NOMO-1 treated with dmso at 0.1 percent for 144 hours (cell line): ENCODE measurements around the gene DNAH12.
"Not testable (repeated sequence)": the region's sequence is repeated elsewhere in the genome, so short reads cannot be mapped to it uniquely, and the experiment has no call there.

Experiments
- DNase-seq: peaks from one replicate; lab custom pipeline; 2025; ENCODE audit not compliant: unreplicated experiment; lab: John Stamatoyannopoulos, UW

Gene DNAH12

DNA sequence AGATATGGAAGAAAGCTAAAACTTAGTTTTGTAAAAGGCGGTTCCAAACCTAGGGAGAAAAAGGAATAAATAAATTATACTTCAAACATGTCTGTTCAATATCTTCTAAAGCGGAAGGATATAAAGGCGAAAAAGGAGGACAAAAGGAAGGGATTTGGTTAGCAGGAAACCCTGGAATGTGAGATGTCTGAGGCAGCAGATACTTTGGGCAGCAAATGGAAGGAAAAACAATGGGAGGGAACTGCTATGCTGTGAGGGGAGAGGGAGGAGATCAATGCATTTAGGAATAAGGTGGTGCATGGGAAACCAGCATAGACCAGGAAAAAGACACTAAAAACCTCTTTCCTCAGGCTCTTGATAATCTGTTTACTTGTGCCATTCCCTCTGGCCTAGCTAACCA, 120.8 kb downstream of the DNAH12 start:
- no peak for DNase-seq

DNA sequence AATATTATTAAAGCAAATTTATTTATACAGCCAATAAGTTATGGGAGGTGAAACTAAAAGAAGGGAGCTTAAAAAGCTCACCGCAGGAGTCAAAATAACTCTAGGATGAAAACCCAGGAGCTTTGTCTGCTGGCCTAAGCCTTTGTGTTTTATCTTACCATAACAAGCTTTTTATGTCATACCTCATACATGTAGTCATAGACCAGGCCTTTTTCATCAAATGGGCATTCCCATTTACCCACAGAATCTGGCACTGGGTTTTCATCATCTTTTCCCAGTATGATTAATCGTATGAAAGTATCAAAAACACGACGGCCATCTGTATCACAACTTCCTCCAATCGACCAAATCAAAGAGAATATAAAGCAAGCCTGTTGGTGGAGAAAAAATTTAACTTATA, 122.8 kb downstream of the DNAH12 start:
- no peak for DNase-seq

- no peak for DNase-seq
Observed at GRCh38 chr3:57420001-57420400, 124.1 kb downstream of the DNAH12 start.

DNA sequence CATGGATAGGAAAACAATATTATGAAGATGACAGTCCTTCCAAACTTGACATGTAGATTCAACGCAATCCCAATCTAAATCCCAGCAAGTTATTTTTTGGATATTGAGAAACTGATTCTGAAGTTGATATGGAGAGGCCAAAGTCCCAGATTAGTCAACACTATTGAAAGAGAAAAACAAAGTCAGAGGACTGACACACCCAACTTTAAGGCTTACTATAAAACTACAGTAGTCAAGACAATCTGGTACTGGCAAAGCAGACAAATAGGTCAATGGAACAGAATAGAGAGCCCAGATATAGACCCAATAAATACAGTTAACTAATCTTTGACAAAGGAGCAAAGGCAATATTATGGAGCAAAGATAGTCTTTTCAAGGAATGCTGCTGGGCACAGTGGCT, 132.4 kb downstream of the DNAH12 start:
- DNase-seq = no peak

DNA sequence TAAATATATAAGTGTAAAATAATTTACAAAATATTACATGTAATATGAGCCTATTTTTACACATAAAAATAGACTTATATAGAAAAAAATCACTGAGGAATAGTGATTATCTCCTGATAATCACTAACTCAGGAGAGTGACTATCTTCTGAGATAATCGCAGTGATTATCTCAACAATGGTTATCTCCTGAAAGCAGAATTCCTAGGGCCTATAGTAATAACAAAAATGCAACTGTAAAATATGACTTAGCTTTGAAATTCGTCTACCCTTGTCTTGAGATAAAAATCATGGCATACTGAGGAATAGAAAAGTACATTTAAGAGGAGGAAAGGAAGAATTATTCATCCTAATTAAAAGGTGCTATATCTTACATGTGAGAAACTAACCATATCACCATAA, 134.7 kb downstream of the DNAH12 start:
- no peak for DNase-seq

- DNase-seq = no peak
Observed at GRCh38 chr3:57402675-57403074, 141.5 kb downstream of the DNAH12 start.

DNA sequence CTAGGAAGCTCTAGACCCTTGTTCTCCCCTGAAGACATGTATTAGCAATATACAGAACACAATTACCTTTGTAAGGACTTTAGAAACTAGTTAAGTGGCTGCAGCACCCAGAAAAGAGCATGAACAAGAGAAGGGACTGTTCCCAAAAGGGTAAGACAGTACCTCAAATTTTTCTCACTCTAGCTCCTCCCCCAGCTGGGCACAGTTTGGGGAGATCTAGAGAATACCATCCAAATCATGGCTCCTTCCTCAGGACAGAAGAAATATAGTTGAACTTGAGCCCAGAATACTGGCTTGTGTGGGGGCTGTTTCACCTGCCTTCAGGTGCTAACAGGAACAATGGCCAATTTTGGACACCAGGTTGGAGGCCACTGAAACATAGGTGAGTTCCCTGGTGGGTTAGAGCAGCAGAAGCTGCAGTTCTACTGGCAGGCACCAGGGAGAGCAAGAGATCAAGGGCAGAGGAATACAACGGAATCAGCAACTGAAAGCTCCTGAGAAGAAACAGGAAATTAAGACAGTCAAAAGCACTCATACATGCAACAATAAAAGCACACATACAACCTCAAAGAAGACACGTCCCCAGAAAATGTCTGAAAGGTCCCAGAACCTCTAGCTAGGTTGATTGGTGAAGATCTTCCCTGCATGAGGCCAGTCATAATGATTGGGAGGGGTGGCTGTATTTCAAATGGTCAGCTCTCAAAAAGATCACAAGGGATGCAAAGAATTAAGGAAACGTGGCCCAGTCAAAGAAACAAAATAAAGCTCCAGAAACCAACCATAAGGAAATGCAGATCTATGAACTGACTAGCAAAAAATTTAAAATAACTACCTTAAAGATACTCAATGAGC, 146.7 kb downstream of the DNAH12 start:
- peak; percentile 71 for DNase-seq

GRCh38 chr3:57393977-57394376, 150.2 kb downstream of the DNAH12 start:
- DNase-seq = peak; percentile 23

GRCh38 chr3:57391767-57392166, 152.4 kb downstream of the DNAH12 start:
- no peak for DNase-seq

DNA sequence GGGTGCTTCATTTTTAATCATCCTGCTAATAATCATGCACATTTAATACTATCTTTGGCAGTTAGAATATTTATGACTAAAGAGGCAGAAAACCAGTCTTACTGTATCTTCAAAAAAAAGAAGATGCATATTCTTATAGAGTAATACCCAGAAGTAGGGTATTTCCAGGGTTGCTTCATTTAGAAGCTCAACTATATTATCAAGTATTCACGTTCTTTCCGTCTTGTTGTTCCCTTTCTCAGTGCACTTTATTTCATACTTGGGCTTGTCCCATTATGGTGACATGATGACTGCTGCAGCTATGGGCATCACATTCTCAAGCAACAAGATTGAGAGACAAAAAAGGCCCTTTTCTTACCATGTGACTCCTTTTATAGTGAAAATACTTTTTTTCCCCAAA, 154.9 kb downstream of the DNAH12 start:
- no peak for DNase-seq

DNA sequence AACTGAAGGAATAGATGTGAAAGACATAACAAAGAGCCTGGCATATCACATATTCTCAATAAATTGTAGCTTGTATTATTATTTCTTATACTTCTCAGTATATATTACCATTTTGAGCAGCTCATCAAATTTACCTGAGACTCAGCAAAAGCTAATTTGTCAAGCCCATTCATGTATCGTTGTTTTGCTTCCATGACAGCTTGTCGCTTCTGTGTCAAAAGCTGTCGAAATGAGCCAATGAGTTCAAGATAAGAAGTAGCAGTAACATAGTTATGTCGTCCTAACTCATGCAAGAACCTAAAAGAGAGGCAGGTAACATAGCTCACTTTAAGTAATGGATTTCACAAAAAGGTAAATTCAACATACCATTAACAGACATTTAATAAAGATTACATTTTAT, 157.8 kb downstream of the DNAH12 start:
- DNase-seq = no peak

GRCh38 chr3:57385498-57385897, 158.6 kb downstream of the DNAH12 start:
- DNase-seq = no peak

DNA sequence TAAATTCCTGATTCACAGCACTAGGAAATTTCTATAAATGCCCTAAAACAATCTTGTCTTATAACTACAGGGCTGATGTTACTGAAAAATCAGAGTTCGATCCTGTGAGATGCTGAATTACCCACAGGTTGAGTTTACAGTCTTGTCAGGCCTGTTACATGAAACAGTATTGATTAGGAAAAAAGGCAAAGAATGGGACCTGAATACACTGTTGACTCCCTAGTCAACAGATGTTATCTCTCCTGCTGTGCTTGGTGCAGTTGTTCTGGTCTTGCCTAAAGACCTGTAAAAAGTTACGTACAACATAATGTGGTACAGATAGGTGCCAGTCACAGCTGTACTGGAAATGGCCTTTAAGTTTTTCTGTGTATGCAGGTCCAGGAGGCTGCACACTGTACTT, 160.3 kb downstream of the DNAH12 start:
- no peak for DNase-seq

GRCh38 chr3:57383406-57383805, 160.7 kb downstream of the DNAH12 start:
- DNase-seq = no peak

DNA sequence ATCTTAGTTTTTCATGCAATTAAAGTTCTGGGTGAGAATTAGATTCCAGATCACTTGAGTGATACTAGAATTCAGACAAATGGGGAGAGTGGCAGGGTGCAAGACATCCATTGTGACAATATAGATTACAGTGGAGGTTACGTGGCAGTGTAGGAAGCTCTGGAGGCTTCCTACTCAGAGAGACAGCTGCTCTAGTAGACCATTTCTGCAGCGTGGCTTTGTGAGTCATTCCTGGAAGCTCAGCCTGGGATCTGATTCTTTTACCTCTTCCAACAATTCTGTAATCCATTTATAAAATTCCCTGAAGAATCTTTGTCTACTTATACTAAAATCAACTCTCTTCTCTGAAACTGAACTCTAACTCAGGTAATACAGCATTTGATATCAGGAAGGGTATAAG, 161.2 kb downstream of the DNAH12 start:
- no peak for DNase-seq

DNA sequence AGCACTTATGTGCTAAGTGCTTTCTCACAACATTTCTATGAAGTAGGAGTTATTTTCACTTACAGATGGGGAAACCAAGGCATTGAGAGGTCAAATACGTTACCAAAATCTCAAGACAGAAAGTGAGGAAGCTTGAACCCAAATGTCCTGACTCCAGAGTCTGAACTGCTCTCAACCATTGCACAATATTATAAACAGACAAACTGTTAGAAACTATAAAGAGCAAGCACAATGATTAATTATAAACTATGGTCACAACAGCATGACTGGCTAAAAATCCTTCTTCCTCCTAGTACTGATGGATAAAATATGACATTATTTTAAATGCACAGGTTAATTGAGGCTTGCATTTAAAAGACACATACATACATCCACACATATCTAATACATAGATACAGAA, 173.8 kb downstream of the DNAH12 start:
- DNase-seq = no peak

GRCh38 chr3:57365089-57365488, 179.1 kb downstream of the DNAH12 start:
- not testable (repeated sequence) for DNase-seq

- not testable (repeated sequence) for DNase-seq
Observed at GRCh38 chr3:57356275-57356674, 187.9 kb downstream of the DNAH12 start.

GRCh38 chr3:57354768-57355167, 189.4 kb downstream of the DNAH12 start:
- DNase-seq = peak; percentile 6

DNA sequence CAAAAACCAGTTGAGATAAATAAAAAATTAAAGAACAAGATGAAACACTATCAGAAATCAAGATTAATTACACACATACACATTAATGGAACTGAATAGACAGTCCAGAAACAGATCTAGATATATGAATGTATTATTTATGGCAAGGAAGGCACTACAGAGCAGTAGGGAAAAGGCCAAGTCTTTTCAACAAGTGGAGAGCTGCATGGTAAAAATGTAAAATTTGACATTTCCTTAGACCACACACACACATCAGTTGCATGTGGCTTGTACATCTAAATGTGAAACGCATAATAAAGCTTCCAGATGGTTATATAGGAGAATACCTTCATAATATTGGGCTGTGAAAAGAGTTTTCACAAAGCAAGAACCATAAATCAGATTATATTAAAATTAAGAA, 193.9 kb downstream of the DNAH12 start:
- no peak for DNase-seq

DNA sequence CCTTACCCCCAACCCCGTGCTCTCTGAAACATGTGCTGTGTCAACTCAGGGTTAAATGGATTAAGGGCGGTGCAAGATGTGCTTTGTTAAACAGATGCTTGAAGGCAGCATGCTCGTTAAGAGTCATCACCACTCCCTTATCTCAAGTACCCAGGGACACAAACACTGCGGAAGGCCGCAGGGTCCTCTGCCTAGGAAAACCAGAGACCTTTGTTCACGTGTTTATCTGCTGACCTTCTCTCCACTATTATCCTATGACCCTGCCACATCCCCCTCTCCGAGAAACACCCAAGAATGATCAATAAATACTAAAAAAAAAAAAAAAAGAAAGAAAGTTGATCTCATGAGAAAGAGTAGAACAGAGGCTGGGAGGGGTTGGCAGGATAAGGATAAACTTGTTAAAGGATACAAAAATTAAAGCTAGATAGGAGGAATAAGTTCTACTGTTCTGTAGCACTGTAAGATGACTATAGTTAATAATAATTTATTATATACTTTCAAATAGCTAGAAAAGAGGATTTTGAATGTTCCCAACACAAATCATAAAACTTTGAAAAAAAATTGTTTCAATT, 205.0 kb downstream of the DNAH12 start:
- DNase-seq = not testable (repeated sequence)

DNA sequence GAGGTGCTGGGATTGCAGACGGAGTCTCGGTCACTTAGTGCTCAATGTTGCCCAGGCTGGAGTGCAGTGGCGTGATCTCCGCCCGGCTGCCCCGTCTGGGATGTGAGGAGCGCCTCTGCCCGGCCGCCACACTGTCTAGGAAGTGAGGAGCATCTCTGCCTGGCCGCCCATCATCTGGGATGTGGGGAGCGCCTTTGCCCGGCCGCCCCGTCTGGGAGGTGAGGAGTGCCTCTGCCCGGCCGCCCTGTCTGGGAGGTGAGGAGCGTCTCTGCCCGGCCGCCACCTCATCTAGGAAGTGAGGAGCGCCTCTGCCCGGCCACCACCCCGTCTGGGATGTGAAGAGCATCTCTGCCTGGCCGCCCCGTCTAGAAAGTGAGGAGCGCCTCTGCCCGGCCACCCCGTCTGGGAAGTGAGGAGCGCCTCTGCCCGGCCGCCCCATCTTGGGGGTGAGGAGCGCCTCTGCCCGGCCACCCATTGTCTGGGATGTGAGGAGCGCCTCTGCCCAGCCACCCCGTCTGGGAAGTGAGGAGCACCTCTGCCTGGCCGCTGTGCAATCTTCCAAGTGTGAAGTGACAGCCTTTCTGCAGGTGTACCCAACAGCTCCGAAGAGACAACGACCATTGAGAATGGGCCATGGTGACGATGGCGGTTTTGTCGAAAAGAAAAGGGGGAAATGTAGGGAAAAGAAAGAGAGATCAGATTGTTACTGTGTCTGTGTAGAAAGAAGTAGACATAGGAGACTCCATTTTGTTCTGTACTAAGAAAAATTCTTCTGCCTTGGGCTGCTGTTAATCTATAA, 205.7 kb downstream of the DNAH12 start:
- DNase-seq = not testable (repeated sequence)
